Measurements from ENCODE around the gene CDKL5.
A peak's percentile ranks its signal among the peaks of the same experiment; 100 is the strongest.
"Not testable (repeated sequence)": the region's sequence is repeated elsewhere in the genome, so short reads cannot be mapped to it uniquely, and the experiment has no call there.

The CDKL5 gene

GRCh38 chrX:18425199-18426003 is at the start of gene CDKL5:
TSS of gene CDKL5 (plus strand) at chrX:18425608. CDS start at chrX:18507097, 81,489 bp downstream.
- DNase-seq: peak; percentile 86 to 87

GRCh38 chrX:18377796-18378195 is 47.6 kb upstream of the CDKL5 start:
- DNase-seq: no peak

GRCh38 chrX:18389966-18390365 is 35.4 kb upstream of the CDKL5 start:
- DNase-seq: no peak

GRCh38 chrX:18390941-18391538 is 34.4 kb upstream of the CDKL5 start:
- peak; percentile 59 to 67 for DNase-seq

- DNase-seq: no peak
These were observed 30.9 kb upstream of the CDKL5 start for GRCh38 chrX:18394477-18394876.

GRCh38 chrX:18401848-18402213 is 23.6 kb upstream of the CDKL5 start:
- DNase-seq: no peak

- no peak for DNase-seq
These were observed 18.7 kb upstream of the CDKL5 start for GRCh38 chrX:18406531-18407266.

GRCh38 chrX:18410038-18410437 is 15.4 kb upstream of the CDKL5 start:
- DNase-seq: no peak

GRCh38 chrX:18415386-18415785 is 10.0 kb upstream of the CDKL5 start:
- no peak for DNase-seq

- DNase-seq: no peak
These were observed 3.1 kb upstream of the CDKL5 start for GRCh38 chrX:18422325-18422724.

GRCh38 chrX:18422886-18423285 is 2.5 kb upstream of the CDKL5 start:
- no peak for DNase-seq

- DNase-seq: peak in 1 of 2 donors; percentile 3
These were observed 768 bp upstream of the CDKL5 start for GRCh38 chrX:18424482-18425198.

- DNase-seq: no peak
These were observed 554 bp downstream of the CDKL5 start for GRCh38 chrX:18426004-18426320.

- DNase-seq: no peak
These were observed 2.6 kb downstream of the CDKL5 start for GRCh38 chrX:18428006-18428405.

- DNase-seq: not testable (repeated sequence)
These were observed 7.9 kb downstream of the CDKL5 start for GRCh38 chrX:18433288-18433687.

- no peak for DNase-seq
These were observed 9.5 kb downstream of the CDKL5 start for GRCh38 chrX:18434896-18435295.

- no peak for DNase-seq
These were observed 10.6 kb downstream of the CDKL5 start for GRCh38 chrX:18436017-18436416.

- no peak for DNase-seq
These were observed 15.4 kb downstream of the CDKL5 start for GRCh38 chrX:18440835-18441234.

- DNase-seq: no peak
These were observed 16.5 kb downstream of the CDKL5 start for GRCh38 chrX:18441780-18442367.

- DNase-seq: no peak
These were observed 23.0 kb downstream of the CDKL5 start for GRCh38 chrX:18448416-18448815.

GRCh38 chrX:18449236-18449635 is 23.8 kb downstream of the CDKL5 start:
- no peak for DNase-seq

GRCh38 chrX:18455384-18455783 is 30.0 kb downstream of the CDKL5 start:
- no peak for DNase-seq

- no peak for DNase-seq
These were observed 31.6 kb downstream of the CDKL5 start for GRCh38 chrX:18457000-18457399.

Data from stimulated activated CD4-positive, alpha-beta T cell treated with anti-CD3 and anti-CD28 coated beads, Interleukin-2, amount 100 ng/mL, for 48 hours (primary cell).